ENCODE measurements around the gene CTNNA2.

- no peak for TF ChIP-seq MEF2A (IDR thresholded peaks at IDR 0.05; ENCODE audit: borderline replicate concordance, low read depth)
- TF ChIP-seq CTCF (IDR thresholded peaks at IDR 0.05) = no peak
- no peak for TF ChIP-seq REST (IDR thresholded peaks at IDR 0.05; ENCODE audit: low read depth, low read length)
- TF ChIP-seq CHD2 (IDR thresholded peaks at IDR 0.05; ENCODE audit: low read length, partially characterized antibody) = no peak
- no peak for TF ChIP-seq EZH2phosphoT487 (IDR thresholded peaks at IDR 0.05; ENCODE audit: borderline replicate concordance, low read depth)
- TF ChIP-seq TAF1 (IDR thresholded peaks at IDR 0.05; ENCODE audit: borderline replicate concordance, low read depth, low read length) = no peak
- TF ChIP-seq USF1 (IDR thresholded peaks at IDR 0.05; ENCODE audit: borderline replicate concordance, low read depth) = no peak
- TF ChIP-seq EP300 (IDR thresholded peaks at IDR 0.05; ENCODE audit: borderline replicate concordance in 1 of 2, low read depth in 1 of 2, low read length in 1 of 2) = no peak
- TF ChIP-seq RAD21 (IDR thresholded peaks at IDR 0.05; ENCODE audit: low read length) = no peak
- TF ChIP-seq POLR2AphosphoS5 (IDR thresholded peaks at IDR 0.05; ENCODE audit: low read depth, low read length) = no peak
- no peak for TF ChIP-seq RFX5 (IDR thresholded peaks at IDR 0.05; ENCODE audit: low read length)
- no peak for TF ChIP-seq GABPA (IDR thresholded peaks at IDR 0.05; ENCODE audit: low read depth)
- no peak for TF ChIP-seq RCOR1 (IDR thresholded peaks at IDR 0.05; ENCODE audit: low read length)
- TF ChIP-seq PBX3 (IDR thresholded peaks at IDR 0.05) = no peak
Observed at GRCh38 chr2:79717364-79718007, 204.6 kb downstream of the CTNNA2 start.

Data from SK-N-SH (cell line).